Smooth muscle cell (in vitro differentiated cells): ENCODE measurements around the gene RARRES1. TPM values are rescaled to one million over a fixed set of nuclear protein-coding genes. Genes with fewer than 3 reads are reported as not detected.
"Not testable (repeated sequence)": the region's sequence is repeated elsewhere in the genome, so short reads cannot be mapped to it uniquely, and the experiment has no call there.

Source experiments
- DNase-seq: peaks from one replicate; lab custom pipeline; 2025; ENCODE audit not compliant: unreplicated experiment; lab: John Stamatoyannopoulos, UW
- H2AFZ ChIP-seq: fragments of 200-600 bp; sonication (generic); 2 replicates; pipeline ENCODE4 v1.6.0; 2016; ENCODE audit warnings: antibody characterized with exemption, low read depth, mild to moderate bottlenecking
- H3F3A ChIP-seq: fragments of 200-600 bp; sonication (generic); 2 replicates; pipeline ENCODE4 v1.6.0; 2017; ENCODE audit warnings: antibody characterized with exemption, low read depth
- H3K27ac ChIP-seq: fragments of 200-600 bp; sonication (generic); 2 replicates; pipeline ENCODE4 v1.5.1; 2016; ENCODE audit warnings: low read depth, mild to moderate bottlenecking
- H3K27me3 ChIP-seq: fragments of 200-600 bp; sonication (generic); 2 replicates; pipeline ENCODE4 v1.6.1; 2016; ENCODE audit warnings: low read depth, mild to moderate bottlenecking
- H3K36me3 ChIP-seq: fragments of 200-600 bp; sonication (generic); 2 replicates; pipeline ENCODE4 v1.5.1; 2016; ENCODE audit warnings: low read depth
- H3K4me1 ChIP-seq: fragments of 200-600 bp; sonication (generic); 2 replicates; pipeline ENCODE4 v1.5.1; 2016; ENCODE audit warnings: low read depth
- H3K4me2 ChIP-seq: fragments of 200-600 bp; sonication (generic); 2 replicates; pipeline ENCODE4 v1.6.0; 2016; ENCODE audit warnings: mild to moderate bottlenecking
- H3K4me3 ChIP-seq: fragments of 200-600 bp; sonication (generic); 2 replicates; pipeline ENCODE4 v1.5.1; 2016; ENCODE audit warnings: mild to moderate bottlenecking
- H3K79me2 ChIP-seq: fragments of 200-600 bp; sonication (generic); 2 replicates; pipeline ENCODE4 v1.6.0; 2016; ENCODE audit warnings: low read depth, mild to moderate bottlenecking
- H3K9ac ChIP-seq: fragments of 200-600 bp; sonication (generic); 2 replicates; pipeline ENCODE4 v1.6.0; 2016; ENCODE audit warnings: low read depth
- H3K9me3 ChIP-seq: fragments of 200-600 bp; sonication (generic); replicated peaks from 2 replicates; pipeline ENCODE4 v1.5.1; 2016; ENCODE audit warnings: low read depth
- H4K20me1 ChIP-seq: fragments of 200-600 bp; sonication (generic); 2 replicates; pipeline ENCODE4 v1.6.0; 2016; ENCODE audit warnings: low read depth
- WGBS: methylation state at CpG from one replicate; pipeline ENCODE4 v1.1.7; 2016; ENCODE audit warnings: low lambda C conversion rate; 5-methylcytosine and 5-hydroxymethylcytosine counted together
- polyA plus RNA-seq: library from polyadenylated mRNA; unstranded; fragments of >200 nt; fragmentation: Nextera tagmentation; extraction: Ambion mirVana; gene quantifications from 2 replicates; pipeline ENCODE4 v1.2.1, GENCODE V29; 2016
- total RNA-seq: library from RNA; depleted of rRNA; stranded (reverse); fragments of >200 nt; gene quantifications from 2 replicates; pipeline ENCODE4 v1.2.3, GENCODE V29; 2014
- TF ChIP-seq, protein P1 (sequence below): fragments of 200-600 bp; sonication (generic); IDR thresholded peaks from 2 replicates; pipeline ENCODE4 v1.5.1; 2017; ENCODE audit warnings: borderline replicate concordance, mild to moderate bottlenecking, antibody characterized with exemption; ENCODE audit not compliant: insufficient read depth, poor library complexity, severe bottlenecking

The RARRES1 gene
- total and polyA plus RNA-seq, 2 experiments from 2014 or later, result 6.6 to 15.3 TPM

DNA sequence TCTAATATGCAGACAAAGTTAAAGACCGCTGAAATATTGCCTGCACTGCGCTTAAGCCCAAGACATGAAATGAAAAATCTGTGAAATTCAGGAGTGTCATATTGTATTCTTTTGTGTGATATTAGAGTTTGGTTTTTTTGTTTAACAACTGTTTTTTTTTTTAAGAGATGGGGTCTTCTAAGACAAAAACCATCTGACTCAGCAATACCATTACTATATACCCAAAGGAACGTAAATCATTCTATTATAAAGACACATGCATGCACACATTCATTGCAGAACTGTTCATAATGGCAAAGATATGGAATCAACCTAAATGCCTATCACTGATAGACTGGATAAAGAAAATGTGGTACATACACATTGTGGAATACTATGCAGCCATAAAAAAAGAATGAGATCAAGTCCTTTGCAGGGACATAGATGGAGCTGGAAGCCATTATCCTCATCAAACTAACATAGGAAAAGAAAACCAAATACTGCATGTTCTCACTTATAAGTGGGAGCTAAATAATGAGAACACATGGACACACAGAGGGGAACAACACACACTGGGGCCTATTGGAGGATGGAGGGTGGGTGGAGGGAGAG, 38.3 kb downstream of the RARRES1 start:
- WGBS, result 48% methylated on average over 3 of the region's 3 CpGs
- H3K36me3 ChIP-seq, result peaks cover 12% of the 10 kb centered on the region
- DNase-seq, result not testable (repeated sequence)

DNA sequence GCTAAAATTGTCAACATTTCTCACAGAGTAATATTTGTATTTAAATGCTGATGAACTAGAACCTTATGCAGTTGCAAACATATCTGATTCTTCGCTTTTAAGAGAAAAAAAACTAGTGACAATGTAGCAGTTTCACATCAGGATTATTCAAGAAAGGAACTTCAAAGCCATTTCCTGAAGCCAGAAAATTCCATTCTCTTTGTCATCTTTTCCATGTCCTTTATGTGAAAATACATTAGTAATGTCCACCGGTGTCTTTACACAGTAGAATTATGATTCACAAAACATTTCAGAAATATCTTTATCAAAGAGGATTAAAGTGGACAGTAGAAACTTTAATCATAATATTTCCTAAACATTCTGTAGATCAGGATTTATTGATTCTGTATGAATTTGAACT, 47.1 kb downstream of the RARRES1 start:
- H3K36me3 ChIP-seq, result no peaks in the 10 kb centered on the region
- TF ChIP-seq, protein P1, sequence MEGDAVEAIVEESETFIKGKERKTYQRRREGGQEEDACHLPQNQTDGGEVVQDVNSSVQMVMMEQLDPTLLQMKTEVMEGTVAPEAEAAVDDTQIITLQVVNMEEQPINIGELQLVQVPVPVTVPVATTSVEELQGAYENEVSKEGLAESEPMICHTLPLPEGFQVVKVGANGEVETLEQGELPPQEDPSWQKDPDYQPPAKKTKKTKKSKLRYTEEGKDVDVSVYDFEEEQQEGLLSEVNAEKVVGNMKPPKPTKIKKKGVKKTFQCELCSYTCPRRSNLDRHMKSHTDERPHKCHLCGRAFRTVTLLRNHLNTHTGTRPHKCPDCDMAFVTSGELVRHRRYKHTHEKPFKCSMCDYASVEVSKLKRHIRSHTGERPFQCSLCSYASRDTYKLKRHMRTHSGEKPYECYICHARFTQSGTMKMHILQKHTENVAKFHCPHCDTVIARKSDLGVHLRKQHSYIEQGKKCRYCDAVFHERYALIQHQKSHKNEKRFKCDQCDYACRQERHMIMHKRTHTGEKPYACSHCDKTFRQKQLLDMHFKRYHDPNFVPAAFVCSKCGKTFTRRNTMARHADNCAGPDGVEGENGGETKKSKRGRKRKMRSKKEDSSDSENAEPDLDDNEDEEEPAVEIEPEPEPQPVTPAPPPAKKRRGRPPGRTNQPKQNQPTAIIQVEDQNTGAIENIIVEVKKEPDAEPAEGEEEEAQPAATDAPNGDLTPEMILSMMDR, result no peak
- no peaks in the 10 kb centered on the region for H3F3A ChIP-seq
- no peaks in the 10 kb centered on the region for H3K9me3 ChIP-seq
- no peaks in the 10 kb centered on the region for H3K27me3 ChIP-seq
- no peak for DNase-seq
- no peak overlapping the region for H2AFZ ChIP-seq
- no peaks in the 10 kb centered on the region for H3K4me1 ChIP-seq
- no peaks in the 10 kb centered on the region for H4K20me1 ChIP-seq
- H3K27ac ChIP-seq, result no peak overlapping the region
- no peak overlapping the region for H3K4me2 ChIP-seq
- H3K4me3 ChIP-seq, result no peak overlapping the region
- no peak overlapping the region for H3K9ac ChIP-seq
- WGBS, result 69% methylated on average over 2 of the region's 2 CpGs
- no peaks in the 10 kb centered on the region for H3K79me2 ChIP-seq

More for the DNA sequence above, 38.3 kb downstream of the RARRES1 start:
- H3K27me3 ChIP-seq, H3K9me3 ChIP-seq, H3K9ac ChIP-seq, H2AFZ ChIP-seq, H3K4me1 ChIP-seq, H3K4me3 ChIP-seq, H3K4me2 ChIP-seq, H3K27ac ChIP-seq, H3F3A ChIP-seq, H3K79me2 ChIP-seq, H4K20me1 ChIP-seq: not testable (repeated sequence)

DNA sequence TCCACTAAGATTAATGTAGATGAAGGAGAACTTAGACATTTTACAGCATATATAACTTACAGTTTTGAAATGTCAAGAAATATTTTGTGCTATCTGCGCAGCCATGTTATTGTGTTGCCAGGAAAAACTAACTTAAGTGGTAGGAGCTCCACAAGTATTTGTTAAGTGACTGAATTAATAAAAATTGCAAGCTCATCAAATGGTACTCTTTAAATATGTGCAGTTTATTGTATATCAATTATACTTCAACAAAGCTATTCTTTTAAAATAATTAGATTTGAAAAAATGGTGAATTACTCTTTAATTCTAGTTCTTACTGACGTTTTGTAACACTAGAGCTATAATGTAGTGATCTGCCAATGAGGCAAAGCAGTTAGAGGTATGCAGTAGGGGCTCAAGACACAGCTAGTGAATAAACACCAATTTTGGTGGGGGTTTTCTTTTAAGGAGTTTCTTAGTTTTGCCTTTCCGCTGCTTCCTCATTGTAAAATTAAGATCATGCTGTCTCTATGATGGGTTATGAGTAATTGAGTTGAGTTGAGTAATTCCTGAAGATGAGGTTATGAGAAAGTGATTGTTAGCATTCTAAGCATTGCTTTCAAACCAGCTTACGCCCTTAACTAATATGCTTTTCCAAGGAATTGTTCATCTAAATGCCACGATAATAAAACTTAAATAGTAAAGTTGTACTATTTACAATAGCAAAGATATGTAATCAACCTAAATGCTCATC, 48.9 kb downstream of the RARRES1 start:
- H3K27me3 ChIP-seq, result no peaks in the 10 kb centered on the region
- WGBS, result 79% methylated on average over 5 of the region's 5 CpGs
- no peak overlapping the region for H3K9ac ChIP-seq
- H3K79me2 ChIP-seq, result no peaks in the 10 kb centered on the region
- H3K27ac ChIP-seq, result no peak overlapping the region
- no peaks in the 10 kb centered on the region for H3F3A ChIP-seq
- H3K4me3 ChIP-seq, result no peak overlapping the region
- H3K4me2 ChIP-seq, result no peak overlapping the region
- TF ChIP-seq, protein P1, result no peak
- no peaks in the 10 kb centered on the region for H3K36me3 ChIP-seq
- no peaks in the 10 kb centered on the region for H4K20me1 ChIP-seq
- no peaks in the 10 kb centered on the region for H3K9me3 ChIP-seq
- no peak for DNase-seq
- H2AFZ ChIP-seq, result no peak overlapping the region
- no peaks in the 10 kb centered on the region for H3K4me1 ChIP-seq

DNA sequence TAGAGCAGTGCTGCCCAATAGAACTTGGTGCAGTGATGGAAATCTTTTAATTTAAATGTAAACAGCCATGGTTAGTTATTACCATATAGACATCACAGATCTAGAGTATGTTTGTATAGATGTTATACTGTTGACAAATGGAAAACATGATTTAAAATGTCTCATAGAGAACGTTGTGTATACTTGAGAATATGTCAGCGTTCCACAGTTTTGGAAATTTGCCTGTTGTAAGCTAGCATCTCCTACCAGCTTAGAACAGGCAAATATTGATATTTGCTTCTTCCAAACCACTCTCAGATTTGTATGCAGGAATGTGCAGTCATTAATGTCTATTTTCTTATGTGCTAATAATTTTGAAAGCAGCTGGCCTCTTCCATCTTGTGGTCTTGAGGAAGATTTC, 51.4 kb downstream of the RARRES1 start:
- Histone ChIP-seq H3K79me2 (no peaks in the 10 kb centered on the region), H3F3A (no peaks in the 10 kb centered on the region), H3K4me3 (no peak overlapping the region), H3K27me3 (no peaks in the 10 kb centered on the region), H3K9me3 (no peaks in the 10 kb centered on the region), H3K4me2 (no peak overlapping the region), H3K9ac (no peak overlapping the region), H3K27ac (no peak overlapping the region), H2AFZ (no peak overlapping the region), H3K4me1 (no peaks in the 10 kb centered on the region), H3K36me3 (no peaks in the 10 kb centered on the region), H4K20me1 (no peaks in the 10 kb centered on the region)
- DNase-seq, result no peak
- TF ChIP-seq, protein P1, result no peak
- 96% methylated on average over 2 of the region's 2 CpGs for WGBS
